HG02943 (cell line): ENCODE measurements around the gene C10orf105.
A peak's percentile ranks its signal among the peaks of the same experiment; 100 is the strongest.

ENCODE experiments used
- ATAC-seq: cut with Tn5 transposase; IDR thresholded peaks from one replicate; pipeline ENCODE4 v1.9.1; 2021; ENCODE audit warnings: mild to moderate bottlenecking, low read depth, moderate library complexity; ENCODE audit not compliant: unreplicated experiment

C10orf105 gene

DNA sequence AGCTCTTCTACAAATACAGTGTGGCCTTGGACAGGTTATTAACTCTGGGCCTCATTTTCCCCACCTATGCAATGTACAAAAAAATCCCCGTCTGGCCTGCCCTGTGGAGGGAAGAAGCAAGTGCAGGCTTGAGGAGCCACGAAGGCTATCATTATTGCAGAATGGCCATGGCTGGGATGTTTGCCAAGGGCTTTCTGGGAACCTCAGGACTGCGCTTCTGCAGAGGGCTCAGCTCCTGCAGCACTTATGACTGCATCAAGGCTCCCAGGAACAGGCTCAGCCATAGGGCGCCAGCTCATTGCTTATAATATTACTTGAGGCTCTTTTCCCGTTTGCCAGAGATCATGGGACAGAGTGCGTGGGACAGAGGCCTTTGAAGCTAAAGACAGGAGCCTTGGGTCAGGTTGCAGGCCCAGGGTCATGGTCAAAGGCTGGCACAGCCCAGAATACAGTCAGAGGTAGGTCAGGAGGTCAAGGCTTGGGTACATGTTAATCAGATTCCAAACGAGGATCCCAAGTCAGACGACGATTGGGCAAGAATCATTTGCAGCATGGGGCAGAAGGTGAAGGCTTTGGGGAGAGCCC is 20.6 kb upstream of the C10orf105 start:
- ATAC-seq: no peak

GRCh38 chr10:71739358-71739900 is 19.9 kb upstream of the C10orf105 start:
- ATAC-seq: no peak

- no peak for ATAC-seq
These were observed 18.2 kb upstream of the C10orf105 start for GRCh38 chr10:71737834-71738197.

DNA sequence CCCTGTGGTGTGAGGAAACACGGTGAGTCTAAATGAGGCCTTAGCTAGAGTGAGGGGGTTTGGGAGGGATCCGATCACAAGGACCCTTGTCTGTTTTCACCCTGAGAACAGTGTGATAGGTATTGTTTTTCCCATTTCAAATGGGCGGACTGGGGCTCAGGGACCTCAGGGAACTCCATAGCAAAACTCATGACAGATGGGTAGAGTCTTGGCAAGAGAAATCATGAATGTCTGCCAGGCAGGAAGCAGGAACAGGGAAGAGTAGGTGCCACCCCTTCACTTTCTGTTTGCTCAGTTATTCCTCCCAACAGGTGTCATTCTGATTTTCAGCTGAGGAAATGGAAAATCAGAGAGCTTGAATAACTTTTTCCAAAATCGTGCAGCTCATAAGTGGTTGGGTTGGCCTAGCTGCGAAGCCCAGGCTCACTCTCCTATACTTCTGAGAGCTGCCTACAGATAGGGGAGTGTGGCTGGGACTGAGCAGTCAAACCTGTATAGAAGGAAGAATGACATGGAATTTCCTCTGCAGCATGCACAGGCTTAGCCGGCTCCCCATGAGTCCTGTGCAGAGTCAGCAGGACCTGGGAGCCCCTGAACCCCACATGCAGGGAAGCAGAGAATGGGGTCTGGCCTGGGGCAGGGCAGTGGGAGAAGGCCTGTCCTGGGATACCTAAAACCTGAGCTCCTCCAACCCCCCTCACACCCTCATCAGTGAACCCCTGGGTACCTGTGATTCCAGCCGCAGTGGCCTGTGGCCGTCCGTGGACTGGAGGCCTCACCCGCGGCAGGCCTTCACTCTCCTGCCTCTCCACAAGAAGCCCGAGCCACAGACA is 17.6 kb upstream of the C10orf105 start:
- ATAC-seq: no peak

- ATAC-seq: no peak
These were observed 17.0 kb upstream of the C10orf105 start for GRCh38 chr10:71736570-71736952.

DNA sequence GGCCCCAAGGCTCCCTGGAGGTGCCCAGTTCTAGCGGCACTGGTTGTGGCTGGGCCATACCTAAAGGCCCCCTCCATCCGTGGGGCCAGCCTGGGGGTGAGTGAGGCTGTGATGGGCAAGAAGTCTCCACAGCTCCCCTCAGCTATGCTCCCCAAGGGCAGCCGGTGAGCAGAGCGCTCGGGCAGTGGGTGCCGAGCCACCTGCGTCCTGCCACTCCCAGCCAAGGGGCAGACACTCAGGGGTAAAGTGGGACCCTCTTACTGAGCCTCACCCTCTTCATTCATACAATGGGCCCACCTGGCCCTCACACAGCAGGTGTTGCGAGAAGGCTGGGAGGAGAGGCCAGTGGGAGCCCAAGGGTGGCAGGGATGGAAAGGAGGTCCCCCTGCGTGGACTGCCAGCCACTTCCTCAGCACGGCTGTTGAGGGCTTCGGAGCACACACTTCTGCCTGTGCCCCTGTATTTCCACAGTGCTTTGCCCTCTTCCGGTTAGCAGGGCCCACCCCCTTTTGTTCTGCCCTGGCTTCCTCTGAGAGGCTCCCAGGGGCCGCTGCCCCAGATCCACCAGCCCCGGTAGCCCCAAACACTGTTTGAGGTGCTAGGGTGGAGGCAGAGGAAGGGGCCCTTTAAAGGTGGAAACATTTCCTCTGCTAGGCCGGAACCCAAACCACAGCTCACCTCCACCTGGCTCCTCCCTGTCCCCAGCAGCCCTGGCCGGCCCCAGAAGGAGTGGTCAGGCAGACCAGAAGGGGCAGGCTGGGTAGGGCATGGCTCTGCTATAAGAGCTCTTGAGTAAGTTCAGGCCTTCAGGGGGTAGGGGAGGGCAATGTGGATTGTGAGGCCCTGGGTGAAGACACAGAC is 16.4 kb upstream of the C10orf105 start:
- ATAC-seq: no peak

GRCh38 chr10:71734797-71735196 is 15.2 kb upstream of the C10orf105 start:
- ATAC-seq: no peak

- ATAC-seq: no peak
These were observed 12.2 kb upstream of the C10orf105 start for GRCh38 chr10:71731791-71732190.

DNA sequence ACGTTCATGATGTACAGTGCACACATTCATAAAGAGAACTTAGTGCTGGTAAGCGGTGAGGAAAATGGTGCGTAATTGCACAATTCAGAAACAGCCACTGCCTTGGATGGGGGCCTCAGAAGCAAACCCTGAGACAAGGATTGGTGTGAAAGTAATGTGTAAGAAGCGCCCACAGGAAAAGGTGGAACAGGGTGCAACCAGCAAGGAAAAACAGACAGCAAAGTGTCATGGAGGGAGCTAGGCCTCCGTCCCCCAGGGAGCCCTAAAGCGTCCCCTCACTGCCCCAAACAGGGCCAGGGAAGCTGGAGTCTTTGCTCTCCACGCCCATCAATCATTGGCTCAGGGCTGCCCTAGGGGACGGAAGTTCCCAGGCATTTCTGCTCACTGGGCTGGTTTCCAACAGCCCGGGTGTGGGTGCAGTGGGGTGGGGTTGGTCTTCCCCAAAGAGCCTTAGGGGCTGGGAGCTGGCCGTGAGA is 9.6 kb upstream of the C10orf105 start:
- no peak for ATAC-seq

DNA sequence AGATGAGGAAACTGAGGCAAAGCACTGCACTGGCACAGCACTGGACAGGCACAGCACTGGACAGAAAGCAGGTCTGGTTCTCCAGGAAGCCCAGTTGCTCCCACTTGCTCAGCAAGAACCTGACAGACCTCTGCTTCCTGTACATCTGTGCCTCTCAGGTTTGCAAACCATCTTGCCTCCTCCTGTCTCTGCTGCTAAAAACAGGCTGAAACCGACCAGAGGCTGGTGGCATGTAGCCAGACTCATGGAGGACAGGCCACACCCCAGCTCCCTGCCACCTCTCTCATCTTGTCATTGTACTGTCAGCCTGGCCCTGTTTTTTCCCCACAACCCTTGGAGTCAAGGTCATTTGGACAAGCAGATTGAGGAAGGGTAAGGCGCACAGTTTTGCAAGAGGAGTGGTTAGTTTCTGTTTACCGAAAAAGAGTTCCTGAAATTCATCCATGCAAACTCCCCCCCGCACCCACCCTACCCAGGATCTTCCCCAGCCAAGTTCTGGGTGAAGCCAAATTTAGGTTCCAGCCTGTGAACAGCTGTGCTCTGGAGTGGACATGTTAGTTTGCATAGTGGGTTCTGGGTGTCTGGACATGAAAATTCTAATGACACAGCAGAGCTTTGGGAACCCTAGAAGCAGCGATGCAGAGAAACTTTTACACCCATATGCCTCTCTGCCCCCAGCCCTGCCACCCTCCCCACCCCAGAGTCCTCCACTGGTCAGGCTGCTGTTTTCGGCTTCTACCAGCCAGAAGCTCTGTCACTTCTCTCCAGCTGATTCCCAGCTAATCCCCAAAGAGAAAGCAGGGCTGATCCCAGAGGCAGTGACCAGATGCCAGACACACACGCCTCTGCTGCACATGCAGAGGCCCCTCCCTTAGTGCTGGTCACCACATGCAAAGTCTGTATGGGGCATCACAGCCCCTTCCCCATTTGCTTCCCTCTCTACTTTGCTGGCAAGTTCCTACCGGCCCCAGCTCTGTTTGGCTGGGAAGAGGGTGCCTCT is 8.5 kb upstream of the C10orf105 start:
- ATAC-seq: peak; percentile 55

GRCh38 chr10:71727105-71727737 is 7.6 kb upstream of the C10orf105 start:
- peak; percentile 50 for ATAC-seq

GRCh38 chr10:71726580-71727104 is 7.1 kb upstream of the C10orf105 start:
- ATAC-seq: no peak

- ATAC-seq: no peak
These were observed 6.5 kb upstream of the C10orf105 start for GRCh38 chr10:71725998-71726579.

DNA sequence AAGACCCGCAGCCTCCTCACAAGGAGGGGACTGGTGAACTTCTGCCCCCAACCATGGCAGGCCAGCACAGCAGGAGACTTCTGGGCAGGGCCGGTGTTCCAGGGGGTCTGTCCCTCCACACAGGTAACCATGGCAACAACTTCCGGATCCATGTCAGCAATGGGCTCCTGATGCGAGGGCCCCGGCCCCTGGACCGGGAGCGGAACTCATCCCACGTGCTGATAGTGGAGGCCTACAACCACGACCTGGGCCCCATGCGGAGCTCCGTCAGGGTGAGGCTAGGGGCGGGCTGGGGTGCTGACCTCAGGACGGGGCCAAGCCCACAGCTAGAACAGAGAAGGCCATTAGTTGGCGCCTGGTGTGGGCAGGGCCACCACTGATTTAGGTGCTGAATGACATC is 5.7 kb upstream of the C10orf105 start:
- ATAC-seq: no peak

- ATAC-seq: no peak
These were observed 5.0 kb upstream of the C10orf105 start for GRCh38 chr10:71724539-71724938.

- no peak for ATAC-seq
These were observed 3.7 kb upstream of the C10orf105 start for GRCh38 chr10:71723311-71723710.

- no peak for ATAC-seq
These were observed 3.3 kb upstream of the C10orf105 start for GRCh38 chr10:71722849-71723248.

DNA sequence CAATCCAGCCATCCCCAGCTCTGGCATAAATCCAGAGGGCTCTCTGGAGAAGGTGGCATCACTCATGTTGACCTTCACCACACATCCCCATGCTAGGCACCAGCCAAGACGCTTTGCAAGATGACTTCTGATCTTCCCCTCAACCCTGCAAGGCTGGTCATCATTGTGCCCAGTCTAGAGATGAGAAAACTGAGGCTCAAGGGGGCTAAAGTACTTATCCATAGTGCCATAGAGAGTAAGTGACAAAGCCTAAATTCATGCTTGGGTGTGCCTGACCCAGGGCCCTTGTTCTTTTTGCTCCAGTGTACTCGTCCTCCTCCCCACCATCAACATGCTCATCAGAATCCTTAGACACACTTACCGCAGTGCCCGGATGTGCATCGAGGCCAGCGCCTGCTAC is 1.7 kb upstream of the C10orf105 start:
- no peak for ATAC-seq

- ATAC-seq: no peak
These were observed 710 bp upstream of the C10orf105 start for GRCh38 chr10:71720288-71720687.
